ENCODE results near the gene PRKCA.
"Not testable (repeated sequence)": the region's sequence is repeated elsewhere in the genome, so short reads cannot be mapped to it uniquely, and the experiment has no call there.

PRKCA gene

GRCh38 chr17:66292353-66292752 is 10.1 kb upstream of the PRKCA start:
- DNase-seq: peak in 1 of 3 experiments; percentile 5

GRCh38 chr17:66296289-66296725 is 6.1 kb upstream of the PRKCA start:
- no peak for DNase-seq

GRCh38 chr17:66297443-66297842 is 5.0 kb upstream of the PRKCA start:
- not testable (repeated sequence) for DNase-seq

- DNase-seq: no peak
These were observed 2.7 kb upstream of the PRKCA start for GRCh38 chr17:66299711-66300110.

DNA sequence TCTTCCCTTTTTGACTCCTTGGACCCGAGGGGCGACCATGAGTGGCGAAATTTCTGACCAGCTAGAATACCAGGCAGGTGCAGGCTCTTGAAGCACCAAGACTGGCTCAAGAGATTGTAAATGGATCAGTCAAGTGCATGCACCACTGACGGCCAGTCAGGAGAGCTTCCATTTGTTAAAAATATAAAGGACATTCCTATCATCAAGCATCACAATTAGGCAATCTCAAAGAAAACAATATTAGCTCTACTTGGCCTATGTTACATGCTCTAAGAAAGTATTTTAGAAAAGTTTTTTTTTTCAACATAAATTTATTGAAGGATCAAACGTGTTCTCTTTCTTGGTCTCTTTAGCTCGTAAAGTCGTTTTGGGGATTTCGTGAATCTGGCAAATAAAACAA is 1.5 kb upstream of the PRKCA start:
- no peak for DNase-seq

DNA sequence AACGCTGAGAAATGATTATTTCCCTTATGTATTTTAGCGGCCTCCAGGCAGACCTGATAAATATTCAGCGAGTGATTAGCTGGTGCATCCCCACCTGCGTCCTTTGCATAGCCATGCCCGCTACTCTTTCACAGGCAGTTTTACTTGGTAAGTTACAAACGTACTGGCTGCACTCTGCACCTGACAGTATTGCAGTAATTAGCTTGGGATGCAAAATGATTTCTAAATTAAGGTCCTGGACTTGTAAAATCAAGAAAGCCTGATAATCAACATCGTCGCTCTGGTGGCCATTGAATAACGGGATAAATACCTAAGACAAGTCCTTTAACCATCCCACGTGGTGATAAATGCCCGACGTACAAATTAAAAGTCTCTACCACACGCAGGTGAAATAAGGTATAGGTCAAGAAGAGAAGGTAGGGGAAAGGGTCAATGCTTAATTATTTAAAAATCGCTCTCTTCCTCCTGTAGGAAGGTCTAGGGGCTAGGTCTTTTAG is 998 bp upstream of the PRKCA start:
- DNase-seq: peak in 2 of 3 experiments; percentile 48 to 59

DNA sequence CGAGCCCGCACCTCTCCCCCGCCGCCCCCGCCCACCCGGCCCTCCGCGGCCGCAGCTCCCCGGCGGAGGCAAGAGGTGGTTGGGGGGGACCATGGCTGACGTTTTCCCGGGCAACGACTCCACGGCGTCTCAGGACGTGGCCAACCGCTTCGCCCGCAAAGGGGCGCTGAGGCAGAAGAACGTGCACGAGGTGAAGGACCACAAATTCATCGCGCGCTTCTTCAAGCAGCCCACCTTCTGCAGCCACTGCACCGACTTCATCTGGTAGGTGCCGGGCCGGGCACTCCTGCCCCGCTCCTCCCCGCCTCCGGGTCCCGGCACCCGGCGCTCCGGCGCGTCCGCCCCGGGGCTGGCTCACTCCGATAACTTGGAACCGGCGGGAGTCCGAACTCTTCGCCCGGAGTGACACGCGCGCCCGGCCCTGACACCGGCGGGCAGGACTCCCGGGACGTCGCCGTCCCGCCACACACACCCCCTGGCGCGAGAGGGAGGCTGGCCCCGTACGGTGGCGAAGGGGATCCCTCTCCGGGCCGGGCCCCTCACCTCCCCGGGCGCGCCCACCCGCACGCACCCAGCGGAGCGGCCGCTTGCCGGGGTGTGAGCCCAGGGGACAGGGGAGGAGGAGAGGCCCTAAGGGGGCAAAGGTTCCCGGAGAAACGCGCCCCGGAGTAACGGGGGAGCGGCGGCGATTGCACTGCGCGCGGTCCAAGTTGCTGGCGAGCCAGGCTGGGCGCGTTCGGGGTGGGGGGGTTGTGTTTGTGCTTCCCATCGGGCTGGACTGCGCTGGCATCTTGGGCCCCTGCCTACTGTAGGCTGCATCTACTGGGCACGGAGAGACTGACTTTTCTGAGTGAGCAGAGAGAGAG is 581 bp downstream of the PRKCA start:
- DNase-seq: peak; percentile 27 to 79 (median 70)

DNA sequence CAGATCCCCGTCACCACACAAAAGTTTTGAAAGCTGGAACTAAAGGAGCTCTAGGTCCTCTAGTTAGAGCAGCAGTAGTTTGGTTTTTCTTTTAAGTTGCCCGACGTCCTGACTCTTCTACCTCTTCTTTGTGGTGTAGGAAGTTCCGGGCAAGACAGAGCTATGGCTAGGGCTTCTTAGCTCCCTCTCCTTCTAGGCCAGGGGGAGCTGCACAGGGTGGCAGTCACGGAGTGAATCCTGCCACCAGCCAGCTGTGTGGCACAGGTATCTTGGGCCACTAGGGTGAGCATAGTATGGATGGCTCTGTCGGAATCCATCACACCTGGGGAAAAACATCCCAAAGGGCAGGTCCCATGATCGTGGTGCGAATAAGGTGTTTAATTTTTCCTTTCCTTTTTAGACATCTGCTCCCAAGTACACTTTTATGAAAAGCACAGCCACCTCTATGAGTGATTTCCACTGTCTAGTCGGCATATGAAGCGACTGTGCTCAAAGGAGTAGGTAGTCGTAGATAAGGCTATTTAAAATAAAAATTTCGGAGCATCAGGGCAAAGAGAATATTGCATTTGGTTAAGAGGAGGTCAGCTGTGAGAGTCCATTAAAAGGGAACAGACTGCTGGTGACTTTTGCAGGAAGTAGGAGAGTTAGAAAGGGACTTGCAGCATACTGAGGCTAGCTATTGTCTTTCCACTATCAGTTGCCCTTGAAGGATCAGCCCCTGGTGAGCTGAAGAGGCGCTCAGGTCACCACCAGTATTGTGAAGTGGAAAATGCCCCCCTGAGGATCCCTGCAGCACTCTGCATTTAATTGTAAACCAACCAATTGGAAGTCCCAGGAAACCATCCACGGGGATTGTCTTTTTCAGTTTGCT is 2.1 kb downstream of the PRKCA start:
- DNase-seq: peak; percentile 39 to 79 (median 49)

- DNase-seq: no peak
These were observed 4.0 kb downstream of the PRKCA start for GRCh38 chr17:66306446-66306845.

- no peak for DNase-seq
These were observed 4.8 kb downstream of the PRKCA start for GRCh38 chr17:66307257-66307656.

DNA sequence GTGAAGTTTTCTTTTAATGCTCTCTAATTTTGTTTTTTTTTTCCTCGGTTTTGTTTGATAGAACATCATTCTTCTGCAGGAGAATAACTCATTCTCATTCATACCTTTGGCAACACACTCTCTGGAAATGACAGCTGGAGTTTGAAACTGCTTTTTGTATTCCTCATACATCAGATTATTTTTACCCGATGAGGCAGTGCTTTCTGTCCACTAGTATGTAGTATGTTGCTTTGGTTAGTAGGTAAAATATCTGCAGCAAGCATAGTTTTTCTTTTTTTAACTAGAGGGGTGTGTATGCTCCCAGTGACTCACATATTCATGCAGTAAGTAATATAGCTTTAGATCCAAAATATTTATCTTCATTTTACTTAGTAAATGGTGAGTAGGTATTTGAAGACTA is 6.4 kb downstream of the PRKCA start:
- no peak for DNase-seq

- no peak for DNase-seq
These were observed 7.4 kb downstream of the PRKCA start for GRCh38 chr17:66309793-66310192.

- DNase-seq: no peak
These were observed 8.2 kb downstream of the PRKCA start for GRCh38 chr17:66310528-66311148.

- no peak for DNase-seq
These were observed 10.5 kb downstream of the PRKCA start for GRCh38 chr17:66312912-66313311.

- no peak for DNase-seq
These were observed 10.9 kb downstream of the PRKCA start for GRCh38 chr17:66313325-66313724.

DNA sequence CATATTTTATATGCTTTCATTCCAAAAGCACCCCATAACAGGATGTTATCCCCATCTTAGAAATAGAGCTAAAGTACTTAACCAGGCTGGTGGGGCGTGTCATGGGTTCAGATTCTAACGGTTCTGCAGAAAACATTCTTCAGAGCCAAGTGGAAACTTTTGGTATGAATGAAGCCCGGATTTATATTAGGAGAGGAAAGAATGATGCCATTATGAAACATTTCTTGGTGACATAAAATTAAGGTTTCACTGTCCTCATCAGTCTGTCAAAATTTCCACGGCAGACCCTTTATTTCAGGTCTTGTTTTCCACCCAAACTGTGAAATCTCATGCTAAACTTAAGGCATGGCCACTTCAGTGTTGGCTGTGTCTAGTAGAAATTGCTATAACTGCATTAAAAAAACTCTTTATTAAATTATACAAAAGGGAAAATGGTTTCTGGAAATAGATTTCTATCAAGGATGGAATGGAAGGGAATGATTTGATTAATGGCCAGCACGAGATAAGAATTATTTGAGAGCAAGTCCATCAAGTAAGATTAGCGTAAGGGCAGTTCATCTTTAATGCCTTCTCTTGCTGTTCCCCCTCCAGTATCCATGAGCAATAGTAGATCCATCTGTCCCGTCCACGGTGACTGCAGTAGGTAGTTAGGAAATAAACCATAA is 11.7 kb downstream of the PRKCA start:
- DNase-seq: no peak

DNA sequence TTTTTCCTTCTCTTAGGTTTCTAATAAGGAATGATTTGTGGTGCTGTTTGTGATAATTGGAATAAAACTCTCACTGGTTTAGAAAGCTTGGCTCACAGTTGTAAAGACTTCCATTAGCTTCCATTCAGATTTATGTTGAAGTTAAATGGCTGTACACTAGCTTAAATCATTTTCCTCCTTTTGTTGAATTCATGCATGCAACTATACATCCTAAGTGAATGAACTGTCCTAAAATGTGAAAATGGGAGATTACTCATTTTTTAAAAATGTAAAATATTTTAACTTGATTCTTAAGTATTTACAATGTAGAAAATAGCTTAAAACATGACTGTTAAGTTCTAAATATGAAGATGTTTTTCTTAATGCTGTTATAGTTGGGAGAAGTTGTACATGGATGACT is 15.2 kb downstream of the PRKCA start:
- no peak for DNase-seq

- DNase-seq: no peak
These were observed 16.8 kb downstream of the PRKCA start for GRCh38 chr17:66319226-66319625.

- no peak for DNase-seq
These were observed 20.4 kb downstream of the PRKCA start for GRCh38 chr17:66322764-66323163.

DNA sequence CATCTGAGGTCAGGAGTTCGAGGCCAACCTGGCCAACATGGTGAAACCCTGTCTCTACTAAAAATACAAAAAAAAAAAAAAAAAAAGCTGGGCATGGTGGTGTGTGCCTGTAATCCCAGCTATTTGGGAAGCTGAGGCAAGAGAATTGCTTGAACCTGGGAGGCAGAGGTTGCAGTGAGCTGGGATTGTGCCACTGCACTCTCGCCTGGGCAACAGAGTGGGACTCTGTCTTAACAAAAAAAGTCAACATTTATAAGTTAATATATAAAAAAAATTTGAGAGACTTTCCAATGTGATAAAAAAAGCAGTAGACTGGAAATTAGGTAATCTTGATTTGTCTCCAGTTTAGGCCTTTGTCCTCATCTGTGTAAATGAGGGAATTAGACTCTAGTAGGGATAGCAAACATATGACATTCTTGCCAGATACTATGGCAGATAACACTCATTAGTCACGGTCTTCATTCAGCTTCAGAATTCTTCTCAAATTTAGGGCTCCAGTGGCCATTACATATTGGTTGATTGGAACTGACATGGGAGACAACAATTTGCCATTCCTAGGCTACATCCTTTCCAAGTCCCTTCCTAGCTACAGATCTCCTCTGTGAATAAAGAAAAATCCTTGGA is 22.1 kb downstream of the PRKCA start:
- DNase-seq: not testable (repeated sequence)

- DNase-seq: no peak
These were observed 24.1 kb downstream of the PRKCA start for GRCh38 chr17:66326476-66327047.

GRCh38 chr17:66330646-66331037 is 28.2 kb downstream of the PRKCA start:
- DNase-seq: no peak

Data from NCI-H1417 (cell line).